Keratinocyte (primary cell): ENCODE measurements around the gene CHPF.

Experiments used
- CTCF ChIP-seq, 3 experiments: IDR thresholded peaks in 1 of 3; conservative IDR thresholded peaks in 1 of 3; optimal IDR thresholded peaks in 1 of 3; 2 replicates in 2 of 3; 3 replicates in 1 of 3; pipeline versions ENCODE3 to v1.5.1; 2011; ENCODE audit warnings: low read length in 3 of 3, mild to moderate bottlenecking in 3 of 3, moderate library complexity in 2 of 3, control low read depth in 1 of 3, inconsistent platforms in 1 of 3; ENCODE audit not compliant: insufficient read depth in 2 of 3; ENCODE audit errors: extremely low read depth in 1 of 3
- EZH2 ChIP-seq: IDR thresholded peaks from one replicate; pipeline ENCODE4 v1.6.1; 2012; ENCODE audit warnings: inconsistent platforms, mild to moderate bottlenecking, low read length, moderate library complexity

GRCh38 chr2:219556413-219556812, 12.8 kb upstream of the CHPF start:
- TF ChIP-seq CTCF (optimal IDR thresholded peaks at IDR 0.05 in 1 of 3, IDR thresholded peaks at IDR 0.05 in 1 of 3, conservative IDR thresholded peaks at IDR 0.05 in 1 of 3; ENCODE audit: extremely low read depth in 1 of 3, insufficient read depth in 2 of 3, low read length in 3 of 3): no peak
- no peak for TF ChIP-seq EZH2
